ENCODE data around the gene TLK1.

Gene TLK1

GRCh38 chr2:171160119-171160955 lies at the start of gene TLK1:
Gene TLK1 (minus strand): TSS chr2:171160893. CDS start chr2:171160428, 465 bp downstream.
- H3K27ac ChIP-seq: peak within 1 kb of the TSS; percentile 99
- TF ChIP-seq ZFX (IDR thresholded peaks at IDR 0.05): no peak
- TF ChIP-seq, protein P1, sequence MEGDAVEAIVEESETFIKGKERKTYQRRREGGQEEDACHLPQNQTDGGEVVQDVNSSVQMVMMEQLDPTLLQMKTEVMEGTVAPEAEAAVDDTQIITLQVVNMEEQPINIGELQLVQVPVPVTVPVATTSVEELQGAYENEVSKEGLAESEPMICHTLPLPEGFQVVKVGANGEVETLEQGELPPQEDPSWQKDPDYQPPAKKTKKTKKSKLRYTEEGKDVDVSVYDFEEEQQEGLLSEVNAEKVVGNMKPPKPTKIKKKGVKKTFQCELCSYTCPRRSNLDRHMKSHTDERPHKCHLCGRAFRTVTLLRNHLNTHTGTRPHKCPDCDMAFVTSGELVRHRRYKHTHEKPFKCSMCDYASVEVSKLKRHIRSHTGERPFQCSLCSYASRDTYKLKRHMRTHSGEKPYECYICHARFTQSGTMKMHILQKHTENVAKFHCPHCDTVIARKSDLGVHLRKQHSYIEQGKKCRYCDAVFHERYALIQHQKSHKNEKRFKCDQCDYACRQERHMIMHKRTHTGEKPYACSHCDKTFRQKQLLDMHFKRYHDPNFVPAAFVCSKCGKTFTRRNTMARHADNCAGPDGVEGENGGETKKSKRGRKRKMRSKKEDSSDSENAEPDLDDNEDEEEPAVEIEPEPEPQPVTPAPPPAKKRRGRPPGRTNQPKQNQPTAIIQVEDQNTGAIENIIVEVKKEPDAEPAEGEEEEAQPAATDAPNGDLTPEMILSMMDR (conservative IDR thresholded peaks at IDR 0.05): no peak

DNA sequence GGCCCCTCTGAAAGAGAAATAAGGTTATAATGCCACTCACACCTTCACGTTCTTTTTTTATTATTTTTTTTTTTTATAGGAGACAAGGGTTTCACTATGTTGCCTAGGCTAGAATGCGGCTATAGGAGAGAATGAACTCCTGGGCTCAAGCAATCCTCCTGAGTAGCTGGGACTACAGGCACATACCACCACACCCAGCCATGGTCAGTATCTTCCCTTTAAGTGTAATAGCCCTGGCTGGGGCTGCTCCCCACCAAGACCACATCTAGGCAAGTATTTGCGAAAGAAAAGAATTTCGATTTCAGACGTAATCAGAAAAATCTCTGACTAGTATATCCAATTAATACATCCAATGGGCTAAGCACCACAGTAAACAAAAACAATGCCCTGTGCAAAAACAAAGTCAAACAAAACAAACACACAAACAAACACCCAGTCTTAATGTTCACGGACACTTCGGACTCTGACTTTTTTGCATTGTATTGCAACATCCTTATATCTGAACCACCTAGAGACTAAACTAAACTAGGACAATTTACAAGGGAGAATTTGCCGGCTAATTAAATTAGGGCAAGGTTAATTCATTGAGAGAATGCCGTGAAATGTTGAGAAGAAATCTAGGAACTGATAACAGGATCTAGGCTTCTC lies 49.6 kb upstream of the TLK1 start:
- H3K27ac ChIP-seq: no peak overlapping the region
- TF ChIP-seq, protein P1 (conservative IDR thresholded peaks at IDR 0.05): no peak
- no peak for TF ChIP-seq ZFX (IDR thresholded peaks at IDR 0.05)

- TF ChIP-seq ZFX (IDR thresholded peaks at IDR 0.05): no peak
- TF ChIP-seq, protein P1 (conservative IDR thresholded peaks at IDR 0.05): no peak
- no peak overlapping the region for H3K27ac ChIP-seq
Observed at GRCh38 chr2:171208657-171209056, 48.0 kb upstream of the TLK1 start.

DNA sequence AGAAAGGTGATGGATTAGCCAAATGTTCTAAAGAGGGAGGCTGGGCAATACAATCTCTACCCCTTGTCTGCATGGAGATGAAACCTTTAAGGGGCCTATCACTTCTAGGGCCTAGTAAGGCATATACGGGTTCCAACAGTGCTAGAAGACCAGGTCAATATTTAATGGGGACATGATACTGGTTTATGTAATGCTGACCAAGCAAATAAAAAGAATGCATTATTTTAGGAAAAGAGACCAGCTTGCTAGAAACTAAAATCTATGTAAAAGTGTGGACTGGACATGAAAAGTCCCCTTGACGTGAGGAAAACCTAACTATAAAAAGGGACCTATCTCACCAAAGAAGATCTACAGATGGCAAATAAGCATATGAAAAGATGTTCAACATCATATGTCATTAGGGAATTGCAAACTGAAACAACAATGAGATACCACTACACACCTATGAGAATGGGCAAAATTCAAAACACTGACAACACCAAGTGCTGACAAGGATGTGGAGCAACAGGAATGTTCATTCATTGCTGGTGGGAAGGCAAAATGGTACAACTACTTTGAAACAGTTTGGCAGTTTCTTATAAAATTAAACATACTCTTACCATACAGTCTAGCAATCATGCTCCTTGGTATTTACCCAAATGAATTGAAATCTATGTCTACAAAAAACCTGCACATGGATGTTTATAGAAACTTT lies 45.9 kb upstream of the TLK1 start:
- TF ChIP-seq ZFX (IDR thresholded peaks at IDR 0.05): no peak
- H3K27ac ChIP-seq: no peak overlapping the region

DNA sequence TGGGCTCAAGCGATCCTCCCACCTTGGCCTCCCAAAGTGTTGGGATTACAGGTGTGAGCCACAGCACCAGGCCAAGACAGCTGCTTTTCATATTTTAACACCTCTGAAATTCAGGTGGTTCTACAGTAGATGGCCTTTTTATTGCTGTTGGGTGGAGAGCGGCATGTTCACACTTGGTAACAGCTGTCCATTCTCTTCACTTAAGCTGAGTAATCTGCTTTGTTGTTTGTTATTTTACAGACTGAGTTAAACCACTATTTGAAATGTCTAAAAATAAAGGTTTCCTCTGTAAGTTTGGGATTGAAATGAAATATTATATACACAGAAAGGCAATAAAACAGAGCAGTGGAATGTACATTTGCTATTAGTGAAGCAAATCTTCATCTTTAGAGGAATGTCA lies 44.9 kb upstream of the TLK1 start:
- TF ChIP-seq, protein P1 (conservative IDR thresholded peaks at IDR 0.05): no peak
- no peak overlapping the region for H3K27ac ChIP-seq

DNA sequence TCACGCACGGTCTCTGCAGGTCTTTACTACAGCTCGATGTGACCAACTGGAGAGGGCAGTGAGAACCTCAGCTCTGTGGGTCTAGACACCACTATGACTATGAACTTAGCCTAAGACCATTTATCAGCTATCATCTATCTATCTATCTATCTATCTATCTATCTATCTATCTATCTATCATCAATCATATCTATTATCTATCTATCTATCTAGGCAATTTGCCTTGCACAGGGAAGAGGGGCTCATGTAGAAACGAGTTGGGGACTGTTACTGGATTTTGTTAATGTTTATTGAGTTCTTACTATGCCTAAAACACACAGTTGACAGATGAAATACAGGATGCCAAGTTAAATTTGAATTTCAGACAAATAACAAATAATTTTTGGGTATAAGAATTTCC lies 41.1 kb upstream of the TLK1 start:
- no peak overlapping the region for H3K27ac ChIP-seq
- no peak for TF ChIP-seq ZFX (IDR thresholded peaks at IDR 0.05)
- TF ChIP-seq, protein P1 (conservative IDR thresholded peaks at IDR 0.05): no peak

DNA sequence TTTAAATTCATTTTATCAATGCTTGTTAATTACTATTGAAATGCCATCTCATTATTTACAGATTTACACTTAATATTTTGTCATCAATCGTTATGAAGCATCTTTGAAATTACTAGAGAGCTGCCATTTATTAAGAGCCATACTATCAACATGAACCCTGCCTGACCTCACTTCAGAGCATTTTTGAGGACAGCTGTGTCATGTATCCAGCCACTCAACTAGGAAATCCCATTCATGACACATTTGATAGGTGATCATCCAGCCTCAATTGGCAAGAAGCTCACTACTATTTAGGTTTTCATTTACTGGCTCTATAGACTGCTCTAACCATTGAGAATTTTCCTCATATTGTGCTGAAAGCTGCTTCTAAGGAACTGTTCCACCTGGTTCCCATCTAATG lies 40.6 kb upstream of the TLK1 start:
- TF ChIP-seq, protein P1 (conservative IDR thresholded peaks at IDR 0.05): no peak
- TF ChIP-seq ZFX (IDR thresholded peaks at IDR 0.05): no peak
- H3K27ac ChIP-seq: no peak overlapping the region

Measured in C4-2B (cell line).